HEK293T (cell line): ENCODE measurements around the gene PITX1.

Source experiments
- ARNT ChIP-seq: fragments of 450-650 bp; IDR thresholded peaks from 2 replicates; pipeline ENCODE4 v1.6.1; 2017; ENCODE audit warnings: mild to moderate bottlenecking
- ELF4 ChIP-seq: fragments of 450-650 bp; IDR thresholded peaks from 2 replicates; pipeline ENCODE4 v1.6.1; 2017; ENCODE audit warnings: antibody characterized with exemption
- FOXA1 ChIP-seq: fragments of 450-650 bp; IDR thresholded peaks from 2 replicates; pipeline ENCODE4 v1.6.1; 2016; ENCODE audit warnings: mild to moderate bottlenecking
- FOXM1 ChIP-seq: fragments of 450-650 bp; IDR thresholded peaks from 2 replicates; pipeline ENCODE4 v1.6.1; 2017; ENCODE audit warnings: mild to moderate bottlenecking, borderline replicate concordance
- HDGF ChIP-seq: fragments of 450-650 bp; IDR thresholded peaks from 2 replicates; pipeline ENCODE4 v1.6.1; 2017; ENCODE audit warnings: antibody characterized with exemption, borderline replicate concordance
- SUZ12 ChIP-seq: fragments of 450-650 bp; IDR thresholded peaks from 2 replicates; pipeline ENCODE4 v1.6.1; 2016; ENCODE audit warnings: mild to moderate bottlenecking
- ZNF384 ChIP-seq: fragments of 450-650 bp; IDR thresholded peaks from 2 replicates; pipeline ENCODE4 v1.6.1; 2016

GRCh38 chr5:135047347-135047695 is 13.3 kb upstream of the PITX1 start:
- no peak for TF ChIP-seq HDGF
- no peak for TF ChIP-seq SUZ12
- no peak for TF ChIP-seq ELF4
- no peak for TF ChIP-seq ARNT
- TF ChIP-seq FOXM1, result no peak
- no peak for TF ChIP-seq FOXA1
- no peak for TF ChIP-seq ZNF384
